Measurements from ENCODE around the gene SRPK1.

SRPK1 gene

DNA sequence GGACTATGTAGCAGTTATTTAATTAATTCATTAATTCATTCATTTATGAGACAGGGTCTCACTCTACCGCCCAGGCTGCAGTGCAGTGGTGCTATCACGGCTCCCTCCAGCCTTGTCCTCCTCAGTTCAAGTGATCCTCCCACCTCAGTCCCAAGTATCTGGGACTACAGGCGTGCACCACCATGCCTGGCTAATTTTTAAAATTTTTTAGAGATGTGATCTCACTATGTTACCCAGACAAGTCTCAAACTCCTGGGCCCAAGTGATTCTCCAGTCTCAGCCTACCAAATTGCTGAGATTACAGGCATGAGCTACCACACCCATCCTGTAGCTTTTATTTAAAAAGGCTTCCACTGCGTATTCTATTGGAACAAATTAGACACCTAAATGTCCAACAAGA lies 23.4 kb downstream of the SRPK1 start:
- peaks cover 5% of the 10 kb centered on the region for H3K4me1 Mint-ChIP-seq (ENCODE audit: low read depth)
- no peak overlapping the region for H3K4me3 Mint-ChIP-seq
- no peaks in the 10 kb centered on the region for H3K27me3 Mint-ChIP-seq
- no peak overlapping the region for H3K27ac Mint-ChIP-seq
- H3K9me3 Mint-ChIP-seq: no peaks in the 10 kb centered on the region
- peaks cover 72% of the 10 kb centered on the region for H3K36me3 Mint-ChIP-seq (ENCODE audit: low read depth)

DNA sequence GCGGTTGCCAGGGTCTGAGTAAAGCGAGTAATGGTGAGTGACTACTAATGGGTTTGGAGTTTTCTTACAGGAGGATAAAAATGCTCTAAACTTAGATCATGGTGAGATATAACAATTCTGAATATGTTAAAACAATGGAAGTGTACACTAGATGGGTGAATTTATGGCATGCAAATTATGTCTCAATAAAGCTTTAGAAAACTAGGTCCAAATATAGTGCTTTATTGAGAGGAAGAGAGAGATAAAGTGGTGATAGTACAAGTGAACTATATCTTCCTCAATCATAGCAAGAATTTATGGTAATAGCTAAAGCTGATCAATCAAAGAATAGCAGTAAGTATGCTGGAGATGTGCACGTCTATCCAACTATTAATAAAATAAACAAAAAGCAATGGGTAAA lies 23.9 kb downstream of the SRPK1 start:
- Mint-ChIP-seq H3K4me3 (no peak overlapping the region), H3K36me3 (ENCODE audit: low read depth) (peaks cover 70% of the 10 kb centered on the region), H3K9me3 (no peaks in the 10 kb centered on the region), H3K4me1 (ENCODE audit: low read depth) (peaks cover 5% of the 10 kb centered on the region), H3K27ac (no peak overlapping the region), H3K27me3 (no peaks in the 10 kb centered on the region)

DNA sequence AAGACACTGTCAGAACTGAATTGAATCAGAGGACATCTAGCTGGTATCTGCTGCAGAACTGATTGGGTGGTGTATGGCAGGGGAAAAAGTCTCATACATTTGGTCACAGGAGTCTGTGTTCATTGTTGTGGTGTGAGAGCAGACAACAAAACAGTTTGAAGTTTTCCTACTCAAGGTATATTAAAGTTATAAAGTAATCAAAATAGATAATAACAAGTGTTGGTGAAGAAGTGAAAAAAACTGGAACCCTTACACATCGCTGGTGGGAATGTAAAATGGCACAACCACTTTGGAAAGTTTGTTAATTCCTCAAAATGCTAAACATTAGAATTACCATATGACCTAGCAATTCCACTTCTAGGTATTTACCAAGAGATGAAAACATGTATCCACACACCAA lies 24.7 kb downstream of the SRPK1 start:
- peaks cover 64% of the 10 kb centered on the region for H3K36me3 Mint-ChIP-seq (ENCODE audit: low read depth)

DNA sequence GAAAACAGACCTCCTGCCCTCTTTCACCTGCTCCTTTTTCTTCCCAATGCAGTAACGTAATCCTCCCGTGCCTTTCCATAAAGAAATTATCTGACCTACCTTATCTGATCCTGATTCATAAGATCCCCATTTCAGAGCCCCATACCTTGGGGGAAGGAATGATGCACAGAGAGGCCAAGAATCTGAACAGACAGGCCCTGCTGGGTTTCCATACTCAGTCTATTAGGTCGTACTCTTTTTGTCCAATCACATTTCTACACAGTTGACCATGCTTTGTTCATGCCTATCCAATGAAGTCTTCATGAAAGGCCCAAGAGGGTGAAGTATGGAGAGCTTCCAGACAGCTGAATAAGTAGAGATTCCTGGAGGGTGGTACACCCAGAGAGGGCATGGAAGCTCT lies 25.3 kb downstream of the SRPK1 start:
- H3K36me3 Mint-ChIP-seq (ENCODE audit: low read depth): peaks cover 61% of the 10 kb centered on the region
- no peaks in the 10 kb centered on the region for H3K27me3 Mint-ChIP-seq
- peaks cover 5% of the 10 kb centered on the region for H3K4me1 Mint-ChIP-seq (ENCODE audit: low read depth)
- H3K27ac Mint-ChIP-seq: no peak overlapping the region
- no peak overlapping the region for H3K4me3 Mint-ChIP-seq
- no peaks in the 10 kb centered on the region for H3K9me3 Mint-ChIP-seq

More for the DNA sequence above, 24.7 kb downstream of the SRPK1 start:
- no peak overlapping the region for H3K4me3 Mint-ChIP-seq
- no peaks in the 10 kb centered on the region for H3K9me3 Mint-ChIP-seq
- H3K27me3 Mint-ChIP-seq: no peaks in the 10 kb centered on the region
- peaks cover 5% of the 10 kb centered on the region for H3K4me1 Mint-ChIP-seq (ENCODE audit: low read depth)
- no peak overlapping the region for H3K27ac Mint-ChIP-seq

DNA sequence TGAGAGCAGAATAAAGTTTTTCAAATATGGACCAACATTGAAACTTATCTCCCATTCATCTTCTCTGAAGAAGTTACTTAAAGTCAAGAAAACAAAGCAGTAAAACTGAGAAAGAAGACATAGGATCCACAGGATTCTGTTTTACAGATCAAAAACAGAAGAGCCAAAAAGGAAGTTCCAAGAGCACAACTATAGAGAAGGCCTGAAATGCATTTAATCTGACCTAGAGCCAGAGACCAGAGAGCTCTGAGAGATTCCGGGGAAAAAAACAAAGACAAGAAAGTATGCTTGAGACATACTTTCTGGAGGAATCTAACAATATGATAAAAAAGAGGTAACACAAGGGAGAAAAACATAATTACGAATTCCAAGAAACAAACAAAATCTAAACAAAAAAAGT lies 26.1 kb downstream of the SRPK1 start:
- peaks cover 61% of the 10 kb centered on the region for H3K36me3 Mint-ChIP-seq (ENCODE audit: low read depth)
- no peak overlapping the region for H3K4me3 Mint-ChIP-seq
- no peaks in the 10 kb centered on the region for H3K27me3 Mint-ChIP-seq
- H3K4me1 Mint-ChIP-seq (ENCODE audit: low read depth): peaks cover 5% of the 10 kb centered on the region
- no peak overlapping the region for H3K27ac Mint-ChIP-seq
- no peaks in the 10 kb centered on the region for H3K9me3 Mint-ChIP-seq

DNA sequence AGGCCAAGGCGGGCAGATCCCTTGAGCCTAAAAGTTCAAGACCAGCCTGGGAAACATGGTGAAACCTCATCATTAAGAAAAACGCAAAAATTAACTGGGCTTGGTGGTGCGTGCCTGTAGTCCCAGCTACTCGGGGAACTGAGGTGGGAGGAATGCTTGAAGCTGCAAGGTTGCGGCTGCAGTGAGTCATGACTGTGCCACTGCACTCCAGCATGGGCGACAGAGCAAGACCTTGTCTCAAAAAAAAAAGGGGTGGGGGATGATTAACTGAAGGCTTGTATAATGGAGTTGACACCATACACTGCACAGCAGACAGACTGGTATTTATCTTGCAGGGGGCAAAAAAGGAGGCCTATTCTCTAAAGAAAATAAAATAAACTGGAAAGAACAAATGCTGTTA lies 27.7 kb downstream of the SRPK1 start:
- H3K27ac Mint-ChIP-seq: no peak overlapping the region
- no peaks in the 10 kb centered on the region for H3K27me3 Mint-ChIP-seq
- peaks cover 5% of the 10 kb centered on the region for H3K4me1 Mint-ChIP-seq (ENCODE audit: low read depth)
- peaks cover 55% of the 10 kb centered on the region for H3K36me3 Mint-ChIP-seq (ENCODE audit: low read depth)
- no peaks in the 10 kb centered on the region for H3K9me3 Mint-ChIP-seq
- H3K4me3 Mint-ChIP-seq: no peak overlapping the region

DNA sequence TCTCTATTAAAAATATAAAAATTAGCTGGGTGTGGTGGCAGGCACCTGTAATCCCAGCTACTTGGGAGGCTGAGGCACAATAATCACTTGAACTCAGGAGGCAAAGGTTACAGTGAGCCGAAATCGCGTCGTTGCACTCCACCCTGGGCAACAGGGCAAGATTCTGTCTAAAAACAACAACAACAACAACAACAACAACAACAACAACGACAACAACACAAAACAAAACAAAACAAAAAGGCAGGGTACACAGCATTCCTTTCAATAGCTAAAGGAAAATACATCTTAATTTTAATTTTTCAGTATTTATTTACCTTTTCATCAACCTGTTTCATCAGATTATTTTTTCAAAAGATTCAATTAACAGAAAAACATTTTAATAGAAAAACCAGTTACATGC lies 28.4 kb downstream of the SRPK1 start:
- Mint-ChIP-seq H3K9me3 (no peaks in the 10 kb centered on the region), H3K4me3 (no peak overlapping the region), H3K4me1 (ENCODE audit: low read depth) (peaks cover 5% of the 10 kb centered on the region), H3K27ac (no peak overlapping the region), H3K36me3 (ENCODE audit: low read depth) (peaks cover 57% of the 10 kb centered on the region), H3K27me3 (no peaks in the 10 kb centered on the region)

DNA sequence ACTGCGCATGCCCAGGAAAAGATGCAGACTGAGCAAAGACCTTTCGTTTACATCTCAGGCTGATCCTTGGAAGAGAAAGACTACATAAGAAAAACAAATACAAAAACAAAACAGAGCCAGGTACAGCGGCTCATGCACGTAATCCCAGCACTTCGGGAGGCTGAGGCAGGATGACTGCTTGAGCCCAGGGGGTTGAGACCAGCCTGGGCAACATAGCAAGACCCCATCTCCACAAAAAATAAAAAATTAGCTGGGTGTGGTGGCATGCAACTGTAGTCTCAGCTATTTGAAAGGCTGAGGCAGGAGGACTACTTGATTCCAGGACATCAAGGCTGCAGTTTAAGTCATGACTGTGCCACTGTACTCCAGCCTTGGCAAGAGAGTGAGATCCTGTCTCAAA lies 41.7 kb downstream of the SRPK1 start:
- Mint-ChIP-seq H3K9me3 (peaks cover 6% of the 10 kb centered on the region), H3K36me3 (ENCODE audit: low read depth) (peaks cover 95% of the 10 kb centered on the region), H3K27me3 (no peaks in the 10 kb centered on the region), H3K4me3 (no peak overlapping the region), H3K27ac (no peak overlapping the region), H3K4me1 (ENCODE audit: low read depth) (no peaks in the 10 kb centered on the region)

DNA sequence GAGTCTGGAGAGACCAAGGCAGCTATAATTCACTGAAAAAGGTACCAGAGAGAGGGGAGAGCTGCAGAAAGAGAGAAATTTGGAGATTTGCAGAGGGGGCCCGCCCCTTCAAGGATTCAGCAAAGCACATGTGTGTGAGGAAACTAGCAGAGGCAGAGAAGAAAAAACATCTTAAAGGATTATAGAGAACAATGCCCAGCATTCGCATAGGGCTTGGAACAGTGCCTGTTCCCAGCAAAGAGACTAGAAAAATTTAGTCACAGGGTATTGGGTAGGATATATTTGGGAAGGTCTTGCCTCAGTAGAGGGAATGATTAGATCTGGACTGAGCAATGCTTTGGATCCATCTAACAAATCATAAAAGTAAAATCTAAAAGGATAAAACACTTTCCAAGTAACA lies 44.0 kb downstream of the SRPK1 start:
- no peaks in the 10 kb centered on the region for H3K27me3 Mint-ChIP-seq
- H3K36me3 Mint-ChIP-seq (ENCODE audit: low read depth): peaks cover 89% of the 10 kb centered on the region
- no peak overlapping the region for H3K27ac Mint-ChIP-seq
- no peaks in the 10 kb centered on the region for H3K4me1 Mint-ChIP-seq (ENCODE audit: low read depth)
- H3K4me3 Mint-ChIP-seq: no peak overlapping the region
- peaks cover 4% of the 10 kb centered on the region for H3K9me3 Mint-ChIP-seq

DNA sequence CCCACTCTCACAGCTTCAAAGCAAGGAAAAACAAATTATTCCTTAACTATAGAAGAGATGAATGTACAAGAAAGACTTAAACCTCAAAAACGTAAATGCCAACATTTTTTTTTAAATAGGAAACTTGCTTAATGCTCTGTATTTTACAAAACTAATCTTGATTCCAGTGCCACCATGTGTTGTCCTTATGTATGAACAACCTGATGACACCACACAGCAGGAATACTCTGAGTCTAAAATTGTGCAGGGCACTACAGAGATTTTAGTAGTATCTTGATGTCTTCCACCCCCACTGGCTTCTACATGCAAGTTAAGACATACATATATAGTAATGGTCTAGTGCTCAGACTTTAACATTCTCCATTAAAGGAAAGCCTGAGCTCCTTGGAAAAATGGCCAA lies 46.2 kb downstream of the SRPK1 start:
- no peaks in the 10 kb centered on the region for H3K9me3 Mint-ChIP-seq
- H3K27ac Mint-ChIP-seq: no peak overlapping the region
- peaks cover 85% of the 10 kb centered on the region for H3K36me3 Mint-ChIP-seq (ENCODE audit: low read depth)
- no peaks in the 10 kb centered on the region for H3K27me3 Mint-ChIP-seq
- H3K4me1 Mint-ChIP-seq (ENCODE audit: low read depth): no peaks in the 10 kb centered on the region
- H3K4me3 Mint-ChIP-seq: no peak overlapping the region

DNA sequence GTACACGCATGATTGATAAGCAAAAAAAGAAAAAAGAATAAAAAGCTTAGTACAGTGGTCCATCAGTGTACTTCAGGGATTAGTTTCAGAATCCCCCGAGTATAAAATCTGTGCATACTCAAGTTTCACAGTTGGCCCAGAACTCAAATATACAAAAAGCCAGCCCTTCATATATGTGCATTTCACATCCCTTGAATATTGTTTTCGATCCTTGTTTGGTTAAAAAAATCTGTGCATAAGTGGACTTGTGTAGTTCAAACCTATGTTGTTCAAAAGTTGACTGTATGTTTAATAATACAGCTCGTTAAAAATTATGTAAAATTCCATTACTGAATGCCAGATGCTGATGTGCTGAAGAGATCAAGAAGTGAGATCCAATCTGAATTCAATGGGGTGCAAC lies 61.5 kb downstream of the SRPK1 start:
- no peaks in the 10 kb centered on the region for H3K27me3 Mint-ChIP-seq
- H3K4me3 Mint-ChIP-seq: no peak overlapping the region
- no peaks in the 10 kb centered on the region for H3K9me3 Mint-ChIP-seq
- no peak overlapping the region for H3K27ac Mint-ChIP-seq
- H3K36me3 Mint-ChIP-seq (ENCODE audit: low read depth): peaks cover 92% of the 10 kb centered on the region
- no peaks in the 10 kb centered on the region for H3K4me1 Mint-ChIP-seq (ENCODE audit: low read depth)

DNA sequence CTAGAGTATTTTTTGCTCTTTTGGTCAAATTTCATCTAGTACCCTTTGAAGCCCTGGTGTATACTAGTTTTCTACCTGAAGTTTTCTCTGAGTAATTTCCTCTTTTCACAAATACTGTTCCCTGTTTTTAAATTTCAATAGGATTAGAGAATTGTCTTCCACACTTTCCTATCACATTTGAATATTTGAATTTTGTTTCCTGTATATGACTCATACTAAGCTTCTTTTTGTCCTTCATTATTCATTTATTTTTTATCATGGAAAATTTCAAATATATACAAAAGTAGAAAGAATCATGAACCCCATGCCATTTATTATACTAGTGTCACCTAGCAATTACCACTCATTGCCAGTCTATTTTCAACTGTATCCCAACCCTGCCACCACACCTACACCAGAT lies 63.0 kb downstream of the SRPK1 start:
- no peaks in the 10 kb centered on the region for H3K9me3 Mint-ChIP-seq
- H3K36me3 Mint-ChIP-seq (ENCODE audit: low read depth): peaks cover 97% of the 10 kb centered on the region
- H3K4me3 Mint-ChIP-seq: no peak overlapping the region
- H3K27me3 Mint-ChIP-seq: no peaks in the 10 kb centered on the region
- no peak overlapping the region for H3K27ac Mint-ChIP-seq
- H3K4me1 Mint-ChIP-seq (ENCODE audit: low read depth): no peaks in the 10 kb centered on the region

DNA sequence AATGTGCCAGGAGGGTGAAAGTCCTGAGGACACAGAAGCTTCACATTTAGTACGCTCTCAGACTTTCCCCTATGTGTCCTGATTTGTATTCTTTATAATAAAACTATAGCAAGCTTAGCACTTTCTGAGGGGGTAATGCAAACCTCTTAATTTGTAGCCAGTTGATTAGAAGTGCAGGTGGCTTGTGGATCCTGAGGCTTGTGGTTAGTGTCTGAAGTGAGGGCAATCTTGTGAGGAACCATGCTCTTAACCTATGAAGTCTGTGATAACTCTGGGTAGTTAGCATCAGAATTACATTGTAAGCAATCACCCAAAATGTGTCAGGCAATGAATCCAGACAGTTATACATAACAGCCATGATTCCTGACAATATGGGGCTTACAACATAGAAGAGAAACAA lies 64.6 kb downstream of the SRPK1 start:
- no peaks in the 10 kb centered on the region for H3K4me1 Mint-ChIP-seq (ENCODE audit: low read depth)
- no peak overlapping the region for H3K27ac Mint-ChIP-seq
- H3K4me3 Mint-ChIP-seq: no peak overlapping the region
- H3K27me3 Mint-ChIP-seq: no peaks in the 10 kb centered on the region
- H3K9me3 Mint-ChIP-seq: no peaks in the 10 kb centered on the region
- peaks cover 97% of the 10 kb centered on the region for H3K36me3 Mint-ChIP-seq (ENCODE audit: low read depth)

DNA sequence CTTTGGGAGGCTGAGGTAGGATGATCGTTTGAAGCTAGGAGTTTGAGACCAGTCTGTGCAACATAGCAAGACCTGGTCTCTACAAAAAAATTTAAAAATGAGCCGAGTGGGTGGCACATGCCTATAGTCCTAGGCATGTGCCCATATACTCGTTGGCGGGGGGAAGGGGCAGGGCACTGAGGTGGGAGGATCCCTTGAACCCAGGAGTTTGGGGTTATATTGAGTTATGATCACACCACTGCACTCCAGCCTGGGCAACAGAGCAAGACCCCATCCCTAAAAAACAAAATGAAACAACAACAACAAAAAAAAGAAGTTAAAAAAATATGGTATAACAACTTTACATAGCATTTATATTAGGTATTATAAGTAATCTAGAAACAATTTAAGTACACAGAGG lies 67.9 kb downstream of the SRPK1 start:
- Mint-ChIP-seq H3K27ac (no peak overlapping the region), H3K36me3 (ENCODE audit: low read depth) (peaks cover 97% of the 10 kb centered on the region), H3K4me1 (ENCODE audit: low read depth) (peaks cover 3% of the 10 kb centered on the region), H3K9me3 (no peaks in the 10 kb centered on the region), H3K27me3 (no peaks in the 10 kb centered on the region), H3K4me3 (no peak overlapping the region)

DNA sequence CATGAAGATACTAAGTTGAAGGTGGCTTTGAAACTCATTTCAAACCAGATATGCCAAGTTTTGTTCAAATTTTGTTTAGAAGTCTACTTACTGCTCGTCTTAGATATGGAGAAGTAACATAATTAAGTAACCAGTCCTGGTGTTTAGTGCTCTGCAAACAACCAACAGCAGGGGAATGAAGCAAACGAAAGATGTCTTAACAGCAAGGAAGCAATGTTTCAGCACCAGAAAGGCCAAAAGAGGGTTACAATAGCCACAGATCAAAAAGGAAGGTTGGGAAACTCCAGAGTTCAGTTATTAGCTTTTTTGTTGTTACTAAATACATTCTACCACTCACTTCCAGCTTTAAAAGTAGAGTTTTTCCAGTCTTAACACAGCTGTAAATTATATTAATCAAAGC lies 70.7 kb downstream of the SRPK1 start:
- peaks cover 93% of the 10 kb centered on the region for H3K36me3 Mint-ChIP-seq (ENCODE audit: low read depth)
- no peak overlapping the region for H3K27ac Mint-ChIP-seq
- peaks cover 3% of the 10 kb centered on the region for H3K4me1 Mint-ChIP-seq (ENCODE audit: low read depth)
- H3K4me3 Mint-ChIP-seq: no peak overlapping the region
- no peaks in the 10 kb centered on the region for H3K9me3 Mint-ChIP-seq
- H3K27me3 Mint-ChIP-seq: no peaks in the 10 kb centered on the region

DNA sequence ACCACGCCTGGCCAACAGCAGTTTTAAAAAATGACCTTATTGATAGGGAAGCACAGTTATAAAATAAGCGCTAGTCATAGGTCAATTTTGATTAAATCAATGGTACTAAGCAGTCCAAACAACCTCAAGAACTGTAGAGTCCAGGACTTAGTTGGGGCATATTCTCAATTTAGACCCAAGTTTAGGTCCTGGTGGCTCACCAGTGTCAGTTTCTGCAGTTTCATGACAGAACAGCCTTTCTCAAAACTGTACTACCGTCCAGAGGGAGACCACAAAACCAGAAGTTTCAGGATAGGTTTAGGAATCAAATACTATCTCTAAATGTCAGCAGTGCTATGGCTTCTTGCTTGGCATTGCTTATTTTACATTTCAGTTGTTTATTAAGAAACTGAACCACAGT lies 76.6 kb downstream of the SRPK1 start:
- Mint-ChIP-seq H3K4me3 (no peak overlapping the region), H3K27ac (no peak overlapping the region), H3K9me3 (no peaks in the 10 kb centered on the region), H3K27me3 (no peaks in the 10 kb centered on the region), H3K4me1 (ENCODE audit: low read depth) (no peaks in the 10 kb centered on the region), H3K36me3 (ENCODE audit: low read depth) (peaks cover 81% of the 10 kb centered on the region)

DNA sequence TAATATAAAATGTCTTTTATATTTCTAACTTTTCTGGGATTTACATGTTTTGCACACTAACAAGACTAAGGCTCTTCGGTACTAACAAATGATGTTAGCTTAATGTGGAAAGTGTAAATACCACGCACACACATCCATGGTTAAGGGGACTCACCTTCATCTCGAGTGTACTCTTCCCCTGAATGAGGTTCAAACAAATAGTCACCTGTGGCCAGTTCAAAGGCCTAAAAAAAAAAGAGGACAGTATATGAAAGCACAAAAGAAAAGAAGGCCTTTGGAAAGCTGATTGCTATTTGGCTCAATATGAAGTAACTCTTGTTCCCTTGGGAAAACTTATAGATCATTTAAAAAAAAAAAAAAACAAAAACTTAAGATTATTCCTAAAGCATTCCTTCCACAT lies 78.5 kb downstream of the SRPK1 start:
- Mint-ChIP-seq H3K27ac (no peak overlapping the region), H3K9me3 (no peaks in the 10 kb centered on the region), H3K27me3 (no peaks in the 10 kb centered on the region), H3K36me3 (ENCODE audit: low read depth) (peaks cover 75% of the 10 kb centered on the region), H3K4me3 (no peak overlapping the region), H3K4me1 (ENCODE audit: low read depth) (no peaks in the 10 kb centered on the region)
